Umbilical cord (tissue), 2 donors: ENCODE results near the gene FARSB. TPM values are rescaled to one million over a fixed set of nuclear protein-coding genes. Genes with fewer than 3 reads are reported as not detected.

Source experiments
- DNase-seq: peaks from one replicate; pipeline ENCODE4 v3.0.0-alpha.2; 2015; ENCODE audit warnings: low spot score
- total RNA-seq: library from RNA; depleted of rRNA; stranded (reverse); fragments of >200 nt; gene quantifications from one replicate; pipeline ENCODE4 v1.2.3, GENCODE V29; 2014; ENCODE audit warnings: low replicate concordance; ENCODE audit not compliant: insufficient read depth

FARSB gene
- total RNA-seq, 1 donor from 2014 or later = 12.0 TPM

DNA sequence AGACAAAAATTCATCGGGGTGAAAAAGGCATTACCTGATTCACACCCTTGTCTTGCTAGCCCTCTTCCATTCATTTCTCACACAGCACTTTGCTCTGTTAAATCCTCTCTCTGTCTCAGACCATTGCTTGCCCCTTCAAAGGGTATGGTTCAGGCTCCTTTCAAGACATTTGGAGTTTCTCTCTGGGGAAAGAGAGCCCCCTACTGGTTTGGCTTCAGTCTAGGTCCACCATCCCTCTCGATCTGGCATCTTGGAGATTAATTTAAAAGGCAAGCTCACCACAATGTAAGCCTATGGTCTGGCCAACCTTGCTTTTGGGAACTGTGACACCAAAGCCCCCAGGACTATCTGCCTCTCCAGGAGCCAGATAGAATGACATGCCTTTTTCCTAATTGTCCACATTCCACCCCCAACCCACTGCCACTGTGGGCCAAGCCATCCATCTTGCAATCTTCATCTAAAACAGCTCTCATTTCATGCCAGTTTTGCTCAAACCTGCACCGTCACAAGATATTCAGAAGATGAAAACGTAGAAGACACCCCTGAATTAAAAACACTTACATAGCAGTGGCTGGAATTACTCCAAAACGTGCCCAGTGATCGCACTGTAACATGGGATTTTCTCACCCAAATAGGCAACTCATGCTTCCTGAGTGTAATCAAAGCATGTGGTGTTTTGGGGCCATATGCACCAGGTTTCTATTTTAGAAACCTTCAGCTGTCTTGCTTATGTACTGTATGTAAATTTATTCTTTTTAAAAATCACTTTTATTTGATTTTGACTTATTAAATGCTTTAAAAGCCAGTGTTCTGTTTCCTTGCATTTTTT lies 93.9 kb downstream of the FARSB start:
- DNase-seq = peak; percentile 71

DNA sequence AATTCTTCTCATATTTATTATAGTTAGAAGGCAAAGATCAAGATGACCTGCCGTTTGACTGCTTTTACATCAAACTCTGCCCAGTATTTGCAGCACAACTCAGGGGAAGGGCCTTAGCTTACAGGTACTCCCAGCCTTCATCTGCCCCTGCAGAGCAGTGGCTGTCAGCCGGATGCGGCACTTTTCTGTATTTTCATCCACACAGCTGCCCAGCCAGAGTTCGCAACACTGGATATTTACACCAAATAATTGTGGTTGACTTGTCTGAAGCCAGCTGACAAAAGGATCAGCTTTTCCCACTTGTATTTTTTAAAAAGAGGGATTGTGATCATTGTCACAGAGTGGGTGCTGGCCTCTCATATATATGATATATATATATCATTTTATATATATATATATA lies 94.7 kb downstream of the FARSB start:
- no peak for DNase-seq

DNA sequence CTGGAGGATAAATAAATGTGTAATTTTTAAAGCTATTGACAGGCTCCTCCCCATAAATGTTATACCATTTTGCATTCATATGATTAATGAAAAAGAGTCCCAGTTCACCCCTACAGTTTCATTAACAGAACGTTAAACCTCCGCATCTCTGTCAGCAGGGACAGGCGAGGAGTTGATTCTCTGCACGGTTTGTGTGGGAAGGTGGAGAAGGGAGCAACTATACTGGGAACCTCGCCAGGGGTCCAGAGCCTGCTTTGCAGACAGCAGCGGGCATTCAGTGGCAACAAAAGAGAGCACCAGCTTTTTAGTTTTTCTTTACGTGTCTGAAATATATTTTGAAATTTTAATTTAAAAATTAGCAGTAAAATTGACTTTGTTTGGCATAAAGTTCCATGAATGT lies 101.4 kb downstream of the FARSB start:
- no peak for DNase-seq

DNA sequence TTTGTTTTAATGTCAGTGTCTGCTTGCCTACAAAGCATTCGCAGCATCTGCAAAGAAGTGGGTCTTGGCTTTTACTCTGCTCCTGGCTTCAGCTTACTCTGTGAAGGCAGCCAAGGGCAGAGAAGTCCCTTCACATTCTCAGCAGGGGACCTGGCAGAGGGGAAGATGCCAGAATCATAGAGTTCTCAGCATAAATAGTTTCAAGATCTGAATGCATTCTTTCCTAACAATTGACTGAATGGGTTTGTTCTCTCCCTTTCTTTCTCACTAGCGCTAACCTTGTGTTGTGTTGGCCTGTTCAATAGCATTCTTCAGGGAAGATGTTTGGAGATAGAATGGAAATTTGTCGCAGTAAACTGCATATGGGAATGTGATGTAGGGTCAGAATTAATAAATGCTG lies 106.9 kb downstream of the FARSB start:
- DNase-seq = no peak

DNA sequence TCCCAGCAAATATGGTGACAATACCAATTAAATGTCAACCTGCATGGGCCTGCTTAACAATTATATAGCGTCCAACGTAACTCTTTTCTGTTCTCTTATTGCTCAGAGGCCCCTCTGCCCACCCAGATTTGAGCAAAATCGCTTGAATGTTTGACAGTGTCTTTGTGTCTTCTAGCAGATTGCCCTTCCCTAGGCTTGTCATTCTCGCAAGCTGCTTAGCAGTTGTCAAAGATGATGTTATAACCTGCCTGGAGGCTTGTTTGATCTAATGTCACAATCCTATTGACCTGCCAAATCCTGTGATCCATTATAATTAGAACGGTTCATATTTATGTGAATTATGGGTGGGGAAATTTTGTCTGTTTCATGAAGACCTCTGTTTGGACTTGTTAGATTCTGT lies 108.8 kb downstream of the FARSB start:
- DNase-seq = no peak

DNA sequence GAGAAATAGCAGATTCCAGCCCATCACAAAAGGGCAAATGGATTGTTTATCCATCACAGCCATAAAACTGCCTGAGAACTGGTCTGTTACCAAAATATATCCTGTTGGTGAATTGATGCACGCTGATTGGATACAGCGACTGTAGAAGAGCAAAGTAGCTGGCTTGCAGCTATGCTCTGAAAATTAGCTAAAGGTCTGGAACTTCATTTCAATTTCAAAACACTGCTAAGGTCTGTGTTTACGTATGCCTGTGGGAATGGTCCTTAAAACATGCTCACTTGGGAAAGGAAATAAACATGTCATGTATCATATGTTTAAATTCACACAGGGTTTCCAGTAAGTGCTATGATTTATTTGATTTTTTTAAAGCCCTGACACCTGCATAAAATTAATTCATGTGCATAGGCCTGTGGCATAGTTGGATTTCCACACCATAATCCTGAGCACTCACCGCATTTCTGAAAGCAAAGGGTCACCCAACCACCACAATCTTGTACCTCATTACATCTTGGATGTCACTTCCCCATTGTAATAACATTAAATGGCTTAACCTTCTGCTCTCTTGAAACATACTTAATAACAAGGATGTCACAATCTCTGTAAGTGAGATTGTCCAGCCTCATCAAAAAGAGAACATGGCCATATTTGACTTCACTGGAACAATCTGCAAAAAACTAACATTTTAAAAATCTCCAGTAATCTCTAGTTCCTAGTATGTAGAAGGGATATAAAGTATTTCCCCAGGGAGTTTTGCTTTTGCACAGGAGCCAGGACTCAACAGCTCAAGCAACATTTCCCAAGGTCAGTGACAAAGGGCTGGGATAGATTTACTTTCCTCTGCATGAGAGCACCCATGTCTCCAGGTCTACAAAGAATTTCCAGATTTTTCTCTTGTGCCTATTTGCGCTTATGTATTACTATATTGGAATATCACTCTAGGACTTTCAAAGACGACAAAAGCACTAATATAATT lies 109.8 kb downstream of the FARSB start:
- DNase-seq = peak; percentile 15

DNA sequence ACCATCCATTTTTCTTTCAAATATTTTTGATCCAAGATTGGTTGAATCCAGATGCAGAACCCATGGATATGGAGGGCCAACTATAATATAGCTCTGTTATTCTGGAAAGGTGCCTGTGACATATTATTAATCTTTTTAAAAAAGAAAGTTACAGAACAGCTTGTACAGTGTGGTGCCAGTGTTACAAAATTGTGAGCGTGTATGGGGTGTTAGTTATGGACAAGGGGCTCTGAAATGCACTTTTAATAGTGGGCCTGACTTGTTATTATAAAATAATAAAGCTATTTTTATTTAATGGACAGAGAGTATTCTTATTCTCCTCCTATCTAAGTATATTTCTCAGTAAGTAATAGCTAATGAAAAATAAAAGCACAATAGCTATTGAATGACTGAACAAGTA lies 111.2 kb downstream of the FARSB start:
- no peak for DNase-seq

DNA sequence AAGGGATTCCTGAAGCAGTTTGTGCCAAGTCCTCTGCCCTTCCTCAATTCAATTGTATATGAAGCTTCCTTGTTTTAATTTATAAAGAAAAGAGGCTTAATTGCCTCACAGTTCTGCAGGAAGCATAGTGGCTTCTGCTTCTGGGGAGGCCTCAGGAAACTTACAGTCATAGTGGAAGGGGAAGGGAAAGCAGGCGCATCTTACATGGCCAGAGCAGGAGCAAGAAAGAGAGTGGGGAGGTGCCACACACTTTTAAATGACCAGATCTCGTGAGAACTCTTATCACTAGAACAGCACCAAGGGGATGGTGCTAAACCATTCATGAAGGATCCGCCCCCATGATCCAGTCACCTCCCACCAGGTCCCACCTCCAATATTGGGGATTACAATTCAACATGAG lies 117.4 kb downstream of the FARSB start:
- no peak for DNase-seq

DNA sequence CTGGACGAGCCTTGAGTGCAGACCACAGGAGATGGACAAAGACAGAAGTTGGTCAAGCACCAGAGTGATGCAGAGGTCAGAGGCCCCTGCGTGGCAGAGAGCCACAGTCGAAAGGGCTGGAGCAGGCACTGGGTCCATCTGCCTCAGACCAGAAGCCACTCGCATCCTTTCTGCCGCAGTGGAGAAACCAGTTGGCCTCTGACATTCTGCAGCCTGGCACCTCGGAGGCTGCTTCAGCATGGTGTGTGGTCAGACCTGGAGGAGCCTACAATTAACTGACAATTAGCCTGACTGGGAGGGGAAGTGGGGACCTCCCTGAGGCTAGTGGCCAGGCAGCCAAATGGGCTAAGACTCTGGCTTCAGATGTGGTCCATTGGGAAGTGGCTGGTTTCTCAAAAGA lies 120.4 kb downstream of the FARSB start:
- no peak for DNase-seq

DNA sequence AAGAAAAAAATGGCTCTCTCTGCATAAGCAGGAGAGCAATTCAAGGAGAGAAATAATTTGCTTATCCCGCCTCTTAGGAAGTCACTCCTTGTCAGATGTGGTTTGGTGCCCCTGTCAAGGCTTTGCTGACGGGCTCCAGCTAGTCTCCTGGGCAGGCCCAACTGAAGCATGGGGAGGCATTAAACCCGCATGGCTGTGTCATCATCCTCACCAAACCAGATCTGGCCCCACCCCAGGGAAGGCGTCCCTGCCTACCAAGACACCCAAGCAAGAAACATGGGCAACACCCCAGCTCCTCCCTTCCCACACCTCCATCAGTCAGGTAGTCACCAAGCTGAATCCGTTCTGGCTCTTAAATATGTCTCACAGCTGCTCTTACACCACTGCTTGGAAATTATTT lies 123.6 kb downstream of the FARSB start:
- no peak for DNase-seq

DNA sequence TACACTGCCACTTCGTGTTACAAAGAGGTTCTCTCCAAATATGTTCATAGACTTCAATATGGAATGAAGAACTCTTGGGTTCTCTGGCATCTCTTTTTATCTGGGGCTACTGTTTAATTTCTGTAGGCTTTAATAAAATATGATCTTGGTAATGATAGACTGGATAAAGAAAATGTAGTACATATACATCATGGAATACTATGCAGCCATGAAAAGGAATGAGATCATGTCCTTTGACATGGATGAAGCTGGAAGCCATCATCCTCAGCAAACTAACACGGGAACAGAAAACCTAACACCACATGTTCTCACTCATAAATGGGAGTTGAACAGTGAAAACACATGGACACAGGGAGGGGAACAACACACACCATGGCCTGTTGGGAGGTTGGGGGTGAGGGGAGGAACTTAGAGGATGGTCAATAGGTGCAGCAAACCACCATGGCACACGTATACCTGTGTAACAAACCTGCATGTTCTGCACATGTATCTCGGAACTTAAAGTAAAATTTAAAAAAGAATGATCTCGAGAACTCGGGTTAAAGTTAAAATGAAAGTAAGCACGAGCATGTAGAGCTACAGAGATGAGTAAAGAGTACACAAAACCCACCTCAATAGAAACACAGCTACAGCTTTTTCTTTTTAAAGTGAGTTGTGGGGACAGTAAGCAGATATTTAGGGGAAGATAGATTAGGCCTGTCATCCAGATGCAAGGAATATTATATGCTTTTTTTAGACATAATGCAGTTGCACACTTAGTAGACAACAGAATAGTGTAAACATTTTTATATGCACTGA lies 129.2 kb downstream of the FARSB start:
- no peak for DNase-seq

DNA sequence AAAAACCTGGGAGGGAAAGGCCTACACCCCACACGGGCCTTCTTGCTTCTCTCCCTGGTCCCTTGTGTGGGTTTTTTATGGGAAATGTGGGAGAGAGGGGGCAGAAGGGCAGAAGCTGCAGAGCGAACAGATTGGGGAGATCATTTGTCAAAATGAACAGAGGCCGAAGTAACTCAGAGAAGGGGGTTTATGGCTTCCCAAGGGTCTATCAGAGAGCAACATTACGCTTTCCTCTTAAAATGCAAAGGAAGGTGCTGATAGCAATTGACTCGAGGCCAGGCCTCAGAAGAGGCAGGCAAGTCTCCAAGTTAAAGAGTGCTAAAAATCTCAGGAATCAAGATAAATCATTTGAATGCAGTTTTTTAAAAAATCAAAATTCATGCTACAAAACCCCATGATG lies 130.1 kb downstream of the FARSB start:
- no peak for DNase-seq

DNA sequence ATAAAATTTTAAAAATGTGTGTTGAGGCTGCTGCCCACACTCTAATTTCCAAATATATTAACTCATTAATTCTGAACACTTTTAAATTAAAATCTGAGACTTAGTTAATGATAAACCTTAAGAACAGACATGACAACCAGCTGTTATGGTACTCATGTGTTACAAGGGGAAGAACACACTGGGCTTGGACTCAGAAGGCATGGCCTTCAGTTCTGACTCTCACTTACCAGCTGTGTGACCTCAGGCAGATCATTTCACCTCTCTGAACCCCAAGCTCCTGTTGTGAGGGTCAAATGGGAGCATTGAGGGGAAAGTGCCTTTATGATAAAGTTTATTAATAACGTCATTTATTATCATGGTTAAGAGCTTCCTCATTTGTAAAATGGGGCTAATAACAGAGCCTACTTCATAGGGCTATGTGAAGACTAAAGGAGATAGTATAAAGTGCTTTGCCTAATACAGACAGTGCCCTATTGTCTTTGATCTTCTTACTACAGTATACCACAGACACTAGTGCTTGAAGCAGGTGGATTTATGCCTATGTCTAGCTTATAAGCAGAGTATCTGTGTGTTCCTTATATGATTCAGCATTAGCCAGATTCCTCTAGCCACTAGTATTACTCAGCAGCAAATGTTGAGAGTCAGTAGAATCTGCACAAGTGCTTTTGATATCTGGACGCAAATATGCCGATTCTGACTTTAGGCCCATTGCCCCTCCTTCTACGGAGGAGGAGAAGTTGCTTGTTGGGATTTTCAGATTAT lies 131.9 kb downstream of the FARSB start:
- DNase-seq = no peak

DNA sequence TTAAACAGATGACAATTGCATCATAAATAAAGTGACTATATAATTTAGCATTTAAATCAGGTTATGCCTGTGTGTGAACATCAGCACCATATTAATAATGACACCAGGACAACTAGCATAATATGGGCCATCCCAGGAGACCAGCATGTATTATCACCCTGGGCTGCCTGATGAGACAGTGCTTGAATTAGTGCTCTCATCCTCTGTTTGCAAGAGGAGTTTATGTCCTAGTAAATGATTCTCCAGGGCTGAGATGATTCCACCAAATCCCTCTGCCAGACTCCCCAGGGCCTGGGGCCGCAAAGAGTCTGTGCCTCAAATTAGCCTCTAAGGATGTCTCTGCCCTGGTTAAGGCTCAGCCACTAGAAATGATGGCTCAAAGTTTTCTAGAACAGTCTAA lies 133.8 kb downstream of the FARSB start:
- no peak for DNase-seq

DNA sequence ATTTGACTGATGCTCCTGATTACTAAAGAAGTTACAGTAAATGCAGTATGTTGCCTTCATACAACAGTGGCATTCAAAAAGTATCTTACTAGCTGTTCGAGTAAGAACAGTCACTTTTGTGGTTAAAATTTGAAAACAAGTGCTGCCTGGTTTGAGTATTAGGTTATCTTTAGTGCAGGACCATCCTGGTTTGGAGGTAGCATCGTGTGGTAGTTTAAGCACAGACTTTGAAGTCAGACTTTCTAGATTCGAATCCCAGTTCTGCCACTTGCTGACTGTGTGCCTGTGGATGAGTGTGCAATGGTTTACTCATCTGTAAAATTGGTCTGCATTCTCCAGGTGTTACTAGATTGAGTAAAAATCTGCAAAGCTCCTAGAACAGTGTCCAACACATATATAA lies 134.8 kb downstream of the FARSB start:
- DNase-seq = no peak

Other genes starting within 250 kb of the FARSB start
- 1.2 TPM for gene SGPP2, start 231.5 kb downstream of the FARSB start, total RNA-seq
- not detected for gene MOGAT1, start 15.6 kb upstream of the FARSB start, total RNA-seq
- 55.6 TPM for gene ACSL3, start 204.9 kb upstream of the FARSB start, total RNA-seq